UCSD-AML1 (cell line): ENCODE results near the gene LBHD2.
"Not testable (repeated sequence)": the region's sequence is repeated elsewhere in the genome, so short reads cannot be mapped to it uniquely, and the experiment has no call there.

Experiments
- DNase-seq: peaks from one replicate; lab custom pipeline; 2025; ENCODE audit not compliant: unreplicated experiment; lab: John Stamatoyannopoulos, UW

The LBHD2 gene

GRCh38 chr14:103118018-103118662, 34.1 kb downstream of the LBHD2 start:
- DNase-seq: peak; percentile 75

DNA sequence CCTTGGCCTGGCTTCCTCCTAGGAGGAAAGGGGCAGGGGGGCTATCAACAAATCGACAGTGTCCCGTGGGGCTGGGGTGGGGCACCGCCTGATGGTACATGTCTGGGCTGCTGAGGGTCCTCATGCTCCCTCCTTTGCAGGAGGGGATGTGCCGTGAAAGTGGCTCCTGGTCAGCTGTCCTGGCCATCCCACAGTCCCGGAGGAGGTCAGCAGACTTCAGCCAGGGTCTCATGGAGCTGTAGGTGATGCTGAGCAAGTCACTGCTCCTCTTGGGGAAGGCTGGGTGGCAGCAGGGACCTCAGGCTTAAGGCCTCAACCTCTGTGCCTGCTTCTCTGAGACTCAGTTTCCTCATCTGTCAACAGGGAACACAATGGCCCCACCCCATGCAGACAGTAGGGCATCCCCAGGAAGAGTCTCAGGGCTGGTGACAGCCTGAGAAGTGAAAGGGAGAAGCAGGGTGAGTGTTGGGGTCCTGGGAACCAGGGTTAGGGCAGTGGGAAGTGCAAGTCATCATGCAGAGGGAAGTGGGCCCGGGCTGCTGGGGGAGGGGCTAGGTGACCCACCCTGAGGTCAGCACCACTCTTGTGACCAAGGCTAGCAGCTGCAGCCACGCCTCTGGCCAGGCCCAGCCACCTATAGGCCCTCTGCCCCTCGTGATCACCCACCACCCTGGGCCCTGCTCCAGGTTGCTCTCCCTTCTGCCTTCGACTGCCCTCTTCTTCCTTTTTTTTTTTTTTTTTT, 34.8 kb downstream of the LBHD2 start:
- peak; percentile 84 for DNase-seq

- DNase-seq: not testable (repeated sequence)
Observed at GRCh38 chr14:103119527-103119926, 35.5 kb downstream of the LBHD2 start.

DNA sequence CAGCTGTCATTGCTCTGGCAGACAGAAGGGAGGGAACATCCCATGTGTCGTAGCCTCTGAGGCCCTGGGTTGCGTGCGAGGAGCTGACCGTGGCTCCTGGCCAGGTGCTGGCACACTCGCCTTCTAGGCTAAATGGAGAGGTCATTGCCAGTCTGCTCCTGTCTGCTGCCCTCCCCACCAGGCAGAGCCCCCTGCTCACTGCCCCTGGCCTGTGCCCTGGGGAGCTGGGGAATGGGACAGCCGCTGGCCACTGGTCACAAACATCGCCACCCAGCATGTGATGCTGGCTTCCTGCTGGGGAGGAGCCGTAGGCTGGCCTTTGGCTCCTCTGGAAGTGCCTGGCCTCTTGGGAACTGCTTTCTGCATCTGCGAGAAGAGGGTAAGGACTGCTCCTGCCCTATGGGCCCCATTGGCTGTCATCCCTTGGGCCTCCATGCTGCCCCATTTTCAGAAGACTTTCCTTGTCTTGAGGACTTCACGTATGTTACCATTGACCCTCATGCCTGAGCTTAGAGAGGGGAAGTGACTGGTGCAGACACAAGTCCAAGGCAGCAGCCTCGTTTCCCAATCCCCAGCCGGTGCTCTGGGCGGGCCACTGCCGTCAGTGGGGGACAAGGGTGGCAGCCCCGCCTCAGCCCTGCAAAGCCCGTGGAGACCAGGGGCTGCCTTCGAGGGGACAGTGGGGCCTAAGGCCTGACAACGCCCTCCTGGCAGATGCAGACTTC, 37.3 kb downstream of the LBHD2 start:
- DNase-seq: peak; percentile 75

DNA sequence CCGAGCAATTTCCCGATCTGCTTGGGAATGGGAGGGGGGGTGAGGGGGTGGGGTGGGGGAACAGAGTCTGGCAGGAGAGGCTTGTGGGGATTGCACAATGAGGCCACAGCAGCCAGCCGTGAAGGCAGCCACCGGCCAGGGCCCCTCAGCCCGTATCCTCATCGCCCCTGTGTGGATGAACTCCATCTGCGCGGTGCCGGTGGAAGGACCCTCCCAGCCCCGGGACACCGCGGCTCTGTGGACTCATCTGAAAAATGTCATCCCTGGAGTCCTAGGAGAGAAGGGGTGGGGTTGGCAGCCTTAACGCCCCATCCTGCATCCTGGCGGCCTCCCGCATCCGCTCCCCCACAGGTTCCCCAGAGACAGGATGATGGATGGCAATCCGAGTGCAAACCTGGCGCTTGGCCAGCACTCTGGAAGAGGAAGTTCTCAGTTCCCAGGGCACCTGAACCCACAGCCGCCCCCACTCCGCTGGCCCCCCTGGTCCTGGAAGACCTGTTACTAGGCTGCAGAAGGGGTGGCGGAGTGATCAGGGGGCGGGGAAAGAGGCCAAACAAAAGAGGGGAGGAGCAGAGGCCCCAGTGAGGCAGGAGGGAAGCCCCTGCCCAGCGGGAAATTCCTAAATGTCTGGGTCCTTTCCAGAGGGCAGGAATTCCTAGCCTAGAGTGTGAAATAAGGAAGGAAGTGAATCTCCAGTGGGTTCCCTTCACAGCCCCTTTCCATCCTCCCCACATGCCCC, 38.0 kb downstream of the LBHD2 start:
- peak; percentile 96 for DNase-seq

- DNase-seq: peak; percentile 79
Observed at GRCh38 chr14:103122585-103122946, 38.6 kb downstream of the LBHD2 start.

- DNase-seq: peak; percentile 78
Observed at GRCh38 chr14:103122947-103123633, 39.1 kb downstream of the LBHD2 start, which contains the start of gene TNFAIP2. Gene TNFAIP2, plus strand, starts transcription at chr14:103123461. Its CDS starts 2,997 bp downstream, at chr14:103126458.

- peak; percentile 59 for DNase-seq
Observed at GRCh38 chr14:103123634-103124500, 39.9 kb downstream of the LBHD2 start.

DNA sequence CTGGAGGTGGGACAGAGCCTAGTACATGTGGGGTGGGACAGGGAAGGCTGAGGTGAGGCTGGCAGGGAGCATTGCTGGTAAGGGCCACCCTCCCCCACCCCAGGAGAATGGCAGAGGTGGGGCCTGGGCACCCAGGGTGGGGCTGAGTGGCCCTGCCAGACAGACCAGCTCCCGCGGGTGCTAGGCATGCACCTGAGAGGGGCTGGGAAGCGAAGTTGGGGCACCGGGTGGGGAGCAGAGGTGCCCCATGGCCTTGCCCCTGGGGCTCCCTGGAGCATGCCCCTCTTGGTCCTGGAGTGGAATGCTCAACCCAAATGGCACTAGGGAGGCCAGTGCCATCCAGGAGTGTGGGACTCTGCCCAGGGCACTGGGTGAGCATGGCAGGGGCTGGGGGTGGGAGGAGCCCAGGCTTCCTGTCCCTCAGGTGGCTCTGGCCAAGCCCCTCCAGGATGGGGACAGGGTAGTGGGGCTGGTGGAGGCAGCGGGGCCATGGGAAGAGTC, 40.5 kb downstream of the LBHD2 start:
- no peak for DNase-seq

GRCh38 chr14:103125098-103126070, 41.4 kb downstream of the LBHD2 start:
- no peak for DNase-seq

- no peak for DNase-seq
Observed at GRCh38 chr14:103126088-103126872, 42.3 kb downstream of the LBHD2 start.

DNA sequence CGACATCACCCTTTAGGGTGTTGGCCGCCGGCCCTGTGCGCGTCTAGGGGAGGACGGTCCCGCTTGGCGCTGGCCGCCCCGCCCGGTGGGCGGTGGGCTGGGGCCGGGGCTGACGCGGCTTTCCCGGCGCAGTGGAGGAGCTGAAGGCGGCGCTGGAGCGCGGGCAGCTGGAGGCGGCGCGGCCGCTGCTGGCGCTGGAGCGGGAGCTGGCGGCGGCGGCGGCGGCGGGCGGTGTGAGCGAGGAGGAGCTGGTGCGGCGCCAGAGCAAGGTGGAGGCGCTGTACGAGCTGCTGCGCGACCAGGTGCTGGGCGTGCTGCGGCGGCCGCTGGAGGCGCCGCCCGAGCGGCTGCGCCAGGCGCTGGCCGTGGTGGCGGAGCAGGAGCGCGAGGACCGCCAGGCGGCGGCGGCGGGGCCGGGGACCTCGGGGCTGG, 42.9 kb downstream of the LBHD2 start:
- no peak for DNase-seq

- no peak for DNase-seq
Observed at GRCh38 chr14:103127356-103127755, 43.3 kb downstream of the LBHD2 start.

DNA sequence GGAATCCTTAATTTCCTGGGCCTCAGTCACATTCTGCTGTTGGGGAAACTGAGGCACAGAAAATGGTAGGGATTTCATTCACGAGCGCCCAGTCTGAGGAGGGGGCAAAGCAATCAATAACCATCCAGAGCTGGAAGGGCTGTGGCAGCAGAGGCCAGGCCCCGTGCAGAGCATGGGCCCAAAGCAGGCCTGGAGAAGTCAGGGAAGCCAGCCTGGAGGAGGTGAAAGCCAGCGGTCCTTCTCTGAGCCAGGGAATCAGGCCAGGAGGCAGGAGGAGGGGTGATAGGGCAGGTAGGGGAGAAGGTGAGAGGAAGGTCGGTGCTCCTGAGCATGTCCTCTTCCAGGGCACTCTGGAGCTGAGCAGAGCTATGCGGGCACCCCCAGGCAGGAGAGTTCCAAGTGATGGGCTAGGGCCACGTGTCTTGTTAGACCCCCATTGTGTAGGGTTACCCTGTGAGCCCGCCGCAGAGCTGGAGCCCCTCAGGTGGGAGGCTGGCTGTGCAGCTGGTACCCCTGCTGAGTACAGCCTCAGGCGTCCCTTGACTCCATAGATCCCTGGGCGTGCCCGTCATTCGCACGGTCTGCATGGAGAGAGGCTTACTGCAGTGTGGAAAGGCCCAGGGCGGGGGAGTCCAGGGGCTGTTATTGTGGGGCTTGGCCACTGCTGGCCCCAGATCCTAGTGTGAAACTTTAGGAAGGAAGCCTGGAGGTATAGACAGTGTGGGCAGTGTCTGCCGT, 44.0 kb downstream of the LBHD2 start:
- no peak for DNase-seq

- DNase-seq: no peak
Observed at GRCh38 chr14:103128631-103129300, 44.8 kb downstream of the LBHD2 start.

GRCh38 chr14:103129301-103130016, 45.4 kb downstream of the LBHD2 start:
- DNase-seq: no peak
